ENCODE measurements around the gene NET1. TPM values are rescaled to one million over a fixed set of nuclear protein-coding genes. Genes with fewer than 3 reads are reported as not detected.
"Not testable (repeated sequence)": the region's sequence is repeated elsewhere in the genome, so short reads cannot be mapped to it uniquely, and the experiment has no call there.

NET1 gene
- total RNA-seq, 1 donor: 51.0 TPM

- DNase-seq (ENCODE audit: insufficient read length, low spot score, missing footprints): no peak
- Histone ChIP-seq H3K27ac (ENCODE audit: low read depth, low read length) (no peak overlapping the region), H3K4me1 (ENCODE audit: insufficient read depth, low read length) (no peaks in the 10 kb centered on the region), H3K4me2 (ENCODE audit: insufficient read depth, low read length) (no peak overlapping the region), H3K79me2 (ENCODE audit: insufficient read depth, low read length) (no peaks in the 10 kb centered on the region), H3K4me3 (ENCODE audit: insufficient read depth, low read length) (no peak overlapping the region), H3K36me3 (ENCODE audit: insufficient read depth, low read length) (no peaks in the 10 kb centered on the region), H3K27me3 (ENCODE audit: insufficient read depth, low read length) (no peaks in the 10 kb centered on the region), H4K20me1 (ENCODE audit: insufficient read depth, low read length) (no peaks in the 10 kb centered on the region), H2AFZ (ENCODE audit: low read length) (no peak overlapping the region), H3K9me3 (ENCODE audit: low read depth, low read length) (no peaks in the 10 kb centered on the region)
- TF ChIP-seq, protein P1, sequence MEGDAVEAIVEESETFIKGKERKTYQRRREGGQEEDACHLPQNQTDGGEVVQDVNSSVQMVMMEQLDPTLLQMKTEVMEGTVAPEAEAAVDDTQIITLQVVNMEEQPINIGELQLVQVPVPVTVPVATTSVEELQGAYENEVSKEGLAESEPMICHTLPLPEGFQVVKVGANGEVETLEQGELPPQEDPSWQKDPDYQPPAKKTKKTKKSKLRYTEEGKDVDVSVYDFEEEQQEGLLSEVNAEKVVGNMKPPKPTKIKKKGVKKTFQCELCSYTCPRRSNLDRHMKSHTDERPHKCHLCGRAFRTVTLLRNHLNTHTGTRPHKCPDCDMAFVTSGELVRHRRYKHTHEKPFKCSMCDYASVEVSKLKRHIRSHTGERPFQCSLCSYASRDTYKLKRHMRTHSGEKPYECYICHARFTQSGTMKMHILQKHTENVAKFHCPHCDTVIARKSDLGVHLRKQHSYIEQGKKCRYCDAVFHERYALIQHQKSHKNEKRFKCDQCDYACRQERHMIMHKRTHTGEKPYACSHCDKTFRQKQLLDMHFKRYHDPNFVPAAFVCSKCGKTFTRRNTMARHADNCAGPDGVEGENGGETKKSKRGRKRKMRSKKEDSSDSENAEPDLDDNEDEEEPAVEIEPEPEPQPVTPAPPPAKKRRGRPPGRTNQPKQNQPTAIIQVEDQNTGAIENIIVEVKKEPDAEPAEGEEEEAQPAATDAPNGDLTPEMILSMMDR (IDR thresholded peaks at IDR 0.05; ENCODE audit: extremely low read depth, low read depth, low read length): no peak
Measured at GRCh38 chr10:5373891-5374611, 38.3 kb upstream of the NET1 start.

GRCh38 chr10:5376450-5376849 lies 35.9 kb upstream of the NET1 start:
- Histone ChIP-seq H3K36me3 (ENCODE audit: insufficient read depth, low read length) (no peaks in the 10 kb centered on the region), H3K4me2 (ENCODE audit: insufficient read depth, low read length) (no peak overlapping the region), H3K4me3 (ENCODE audit: insufficient read depth, low read length) (no peak overlapping the region), H3K27ac (ENCODE audit: low read depth, low read length) (no peak overlapping the region), H3K9me3 (ENCODE audit: low read depth, low read length) (no peaks in the 10 kb centered on the region), H4K20me1 (ENCODE audit: insufficient read depth, low read length) (no peaks in the 10 kb centered on the region), H3K4me1 (ENCODE audit: insufficient read depth, low read length) (no peaks in the 10 kb centered on the region), H3K79me2 (ENCODE audit: insufficient read depth, low read length) (no peaks in the 10 kb centered on the region), H3K27me3 (ENCODE audit: insufficient read depth, low read length) (no peaks in the 10 kb centered on the region), H2AFZ (ENCODE audit: low read length) (no peak overlapping the region)
- TF ChIP-seq, protein P1 (IDR thresholded peaks at IDR 0.05; ENCODE audit: extremely low read depth, low read depth, low read length): no peak
- DNase-seq (ENCODE audit: insufficient read length, low spot score, missing footprints): peak; percentile 85

DNA sequence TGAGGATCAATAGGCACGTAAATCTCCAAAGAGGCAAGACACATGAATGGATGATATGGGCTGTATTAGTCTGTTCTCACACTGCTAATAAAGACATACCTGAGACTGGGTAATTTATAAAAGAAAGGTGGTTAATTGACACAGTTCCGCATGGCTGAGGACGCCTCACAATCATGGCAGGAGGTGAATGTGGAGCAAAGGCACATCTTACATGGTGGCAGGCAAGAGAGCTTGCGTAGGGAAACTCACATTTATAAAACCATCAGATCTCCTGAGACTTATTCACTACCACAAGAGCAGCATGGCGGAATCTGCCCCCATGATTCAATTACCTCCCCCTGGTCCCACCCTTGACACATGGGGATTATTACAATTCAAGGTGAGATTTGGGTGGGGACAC lies 33.2 kb upstream of the NET1 start:
- H3K36me3 ChIP-seq (ENCODE audit: insufficient read depth, low read length); H2AFZ ChIP-seq (ENCODE audit: low read length); H3K4me2 ChIP-seq (ENCODE audit: insufficient read depth, low read length); H3K4me3 ChIP-seq (ENCODE audit: insufficient read depth, low read length); H4K20me1 ChIP-seq (ENCODE audit: insufficient read depth, low read length); H3K27me3 ChIP-seq (ENCODE audit: insufficient read depth, low read length); H3K79me2 ChIP-seq (ENCODE audit: insufficient read depth, low read length); H3K27ac ChIP-seq (ENCODE audit: low read depth, low read length); H3K4me1 ChIP-seq (ENCODE audit: insufficient read depth, low read length); H3K9me3 ChIP-seq (ENCODE audit: low read depth, low read length); DNase-seq (ENCODE audit: insufficient read length, low spot score, missing footprints): not testable (repeated sequence)

DNA sequence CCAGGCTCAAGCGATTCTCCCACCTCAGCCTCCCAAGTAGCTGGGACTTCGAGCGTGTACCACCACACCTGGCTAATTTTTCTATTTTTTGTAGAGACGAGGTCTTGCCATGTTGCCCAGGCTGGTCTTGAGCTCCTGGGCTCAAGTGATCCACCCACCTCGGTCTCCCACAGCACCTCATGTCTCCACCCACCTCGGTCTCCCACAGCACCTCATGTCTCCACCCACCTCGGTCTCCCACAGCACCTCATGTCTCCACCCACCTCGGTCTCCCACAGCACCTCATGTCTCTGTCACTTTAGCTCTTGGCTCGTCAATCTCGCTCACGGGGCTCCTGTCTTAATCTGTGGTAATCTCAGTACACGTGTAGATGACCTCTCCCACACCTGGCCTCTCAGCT lies 32.0 kb upstream of the NET1 start:
- H2AFZ ChIP-seq (ENCODE audit: low read length); H4K20me1 ChIP-seq (ENCODE audit: insufficient read depth, low read length); DNase-seq (ENCODE audit: insufficient read length, low spot score, missing footprints); H3K27me3 ChIP-seq (ENCODE audit: insufficient read depth, low read length); H3K4me1 ChIP-seq (ENCODE audit: insufficient read depth, low read length); H3K27ac ChIP-seq (ENCODE audit: low read depth, low read length); H3K4me2 ChIP-seq (ENCODE audit: insufficient read depth, low read length); H3K9me3 ChIP-seq (ENCODE audit: low read depth, low read length); H3K36me3 ChIP-seq (ENCODE audit: insufficient read depth, low read length); H3K79me2 ChIP-seq (ENCODE audit: insufficient read depth, low read length); H3K4me3 ChIP-seq (ENCODE audit: insufficient read depth, low read length): not testable (repeated sequence)

DNA sequence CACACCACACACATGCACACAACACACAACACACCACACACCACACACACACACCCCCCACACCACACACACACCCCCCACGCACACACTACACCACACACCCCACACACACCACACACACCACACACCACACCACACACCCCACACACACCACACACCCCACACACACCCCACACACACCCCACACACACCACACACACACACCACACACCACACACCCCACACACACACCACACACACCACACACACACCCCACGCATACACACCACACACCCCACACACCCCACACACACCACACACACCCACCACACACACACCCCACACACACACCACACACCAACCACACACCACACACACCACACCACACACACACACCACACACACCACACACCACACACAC lies 31.2 kb upstream of the NET1 start:
- Histone ChIP-seq H3K27me3 (ENCODE audit: insufficient read depth, low read length) (peaks cover 4% of the 10 kb centered on the region), H3K4me1 (ENCODE audit: insufficient read depth, low read length) (no peaks in the 10 kb centered on the region), H2AFZ (ENCODE audit: low read length) (no peak overlapping the region), H3K4me2 (ENCODE audit: insufficient read depth, low read length) (no peak overlapping the region), H3K36me3 (ENCODE audit: insufficient read depth, low read length) (no peaks in the 10 kb centered on the region), H3K79me2 (ENCODE audit: insufficient read depth, low read length) (no peaks in the 10 kb centered on the region), H3K27ac (ENCODE audit: low read depth, low read length) (no peak overlapping the region), H3K4me3 (ENCODE audit: insufficient read depth, low read length) (no peak overlapping the region), H3K9me3 (ENCODE audit: low read depth, low read length) (no peaks in the 10 kb centered on the region), H4K20me1 (ENCODE audit: insufficient read depth, low read length) (no peaks in the 10 kb centered on the region)
- no peak for DNase-seq (ENCODE audit: insufficient read length, low spot score, missing footprints)
- TF ChIP-seq, protein P1 (IDR thresholded peaks at IDR 0.05; ENCODE audit: extremely low read depth, low read depth, low read length): no peak

Data from osteoblast (primary cell).